ENCODE data around the gene RPL6. TPM values are rescaled to one million over a fixed set of nuclear protein-coding genes. Genes with fewer than 3 reads are reported as not detected.
"Not testable (repeated sequence)": the region's sequence is repeated elsewhere in the genome, so short reads cannot be mapped to it uniquely, and the experiment has no call there.

The RPL6 gene
- total and polyA plus RNA-seq, 4 experiments from 2014 or later, result 361 to 1,665 (median 1,175) TPM

DNA sequence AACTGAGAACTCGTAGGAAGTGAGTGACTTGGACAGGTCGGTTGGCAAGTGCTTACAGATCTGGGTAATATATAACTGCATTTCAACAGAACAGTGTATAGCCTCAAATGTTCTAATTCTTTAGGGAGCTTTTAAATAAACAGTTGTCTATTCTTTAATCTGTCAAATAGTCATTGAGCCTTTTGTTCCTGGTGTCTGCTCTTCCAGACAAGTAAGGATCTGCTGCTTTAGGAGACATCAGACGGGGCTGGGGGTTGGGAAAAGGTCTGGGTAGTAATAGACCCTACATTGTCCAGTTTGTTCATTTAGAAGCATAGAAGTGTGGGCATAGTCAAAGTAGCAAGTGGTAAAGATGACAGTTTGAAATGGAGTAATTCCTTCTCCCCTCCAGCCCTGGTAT is 11.3 kb upstream of the RPL6 start:
- no peak overlapping the region for H3K4me3 ChIP-seq (ENCODE audit: low read length in 2 of 2)
- CTCF ChIA-PET (ENCODE audit: partially characterized antibody), result interaction anchor here (0.5 kb wide), 1 partner anchor 314 kb away, joined by 3 read pairs; no protein-coding TSS in a partner anchor

GRCh38 chr12:112419297-112420133 is 10.1 kb upstream of the RPL6 start:
- peaks cover 59% of the 10 kb centered on the region for H3K4me1 ChIP-seq (ENCODE audit: insufficient read depth, low read length)
- peak overlapping the region; percentile 89 for H3K27ac ChIP-seq (ENCODE audit: low read depth, low read length)
- Mint-ChIP-seq H3K27me3 (peaks cover 0 to 3% of the 10 kb centered on the region in 2 donors), H3K9me3 (peaks cover 0 to 2% (median 0%) of the 10 kb centered on the region in 8 donors), H3K4me3 (peak overlapping the region; percentile 83 to 97 (median 94)), H3K4me1 (peaks cover 37 to 60% (median 44%) of the 10 kb centered on the region in 4 donors), H3K36me3 (peaks cover 0 to 15% of the 10 kb centered on the region in 2 donors), H3K27ac (peak overlapping the region; percentile 94 to 100 (median 96))
- ChIA-PET CTCF (ENCODE audit: partially characterized antibody) (no interaction called here), POLR2A (ENCODE audit: partially characterized antibody) (interaction anchor here (1.1 to 1.2 kb wide), 3 partner anchors 15 to 287 kb away, joined by 3 to 5 read pairs (median 3); no protein-coding TSS in a partner anchor)
- no peaks in the 10 kb centered on the region for H3K36me3 ChIP-seq (ENCODE audit: insufficient read depth, low read length)
- intact Hi-C loops (cut with micrococcal nuclease), result loop anchor here (2.0 kb wide), 1 partner anchor 577 kb away; the partner anchor contains the start of gene MAPKAPK5
- H3K27me3 ChIP-seq (ENCODE audit: insufficient read depth, low read length), result no peaks in the 10 kb centered on the region
- peak overlapping the region; percentile 67 to 98 for H3K4me3 ChIP-seq (ENCODE audit: low read length in 2 of 2)
- peak in 1 of 5 donors; percentile 69 for DNase-seq
- no peaks in the 10 kb centered on the region for H3K9me3 ChIP-seq (ENCODE audit: control insufficient read depth in 1 of 2, low read length in 2 of 2)

More for the DNA sequence above, 11.3 kb upstream of the RPL6 start:
- Mint-ChIP-seq H3K27ac (peak overlapping the region in 6 of 7 donors; percentile 21 to 100 (median 68)), H3K36me3 (peaks cover 0 to 15% of the 10 kb centered on the region in 2 donors), H3K4me1 (peaks cover 37 to 63% (median 49%) of the 10 kb centered on the region in 4 donors), H3K4me3 (peak overlapping the region; percentile 53 to 97 (median 64)), H3K9me3 (peaks cover 0 to 2% (median 0%) of the 10 kb centered on the region in 8 donors), H3K27me3 (peaks cover 0 to 3% of the 10 kb centered on the region in 2 donors)
- Histone ChIP-seq H3K9me3 (ENCODE audit: control insufficient read depth in 1 of 2, low read length in 2 of 2) (no peaks in the 10 kb centered on the region), H3K27ac (ENCODE audit: low read depth, low read length) (no peak overlapping the region), H3K36me3 (ENCODE audit: insufficient read depth, low read length) (no peaks in the 10 kb centered on the region), H3K4me1 (ENCODE audit: insufficient read depth, low read length) (peaks cover 63% of the 10 kb centered on the region), H3K27me3 (ENCODE audit: insufficient read depth, low read length) (no peaks in the 10 kb centered on the region)
- no peak for DNase-seq
- POLR2A ChIA-PET (ENCODE audit: partially characterized antibody), result no interaction called here
- intact Hi-C loops (cut with micrococcal nuclease), result no loop called here

DNA sequence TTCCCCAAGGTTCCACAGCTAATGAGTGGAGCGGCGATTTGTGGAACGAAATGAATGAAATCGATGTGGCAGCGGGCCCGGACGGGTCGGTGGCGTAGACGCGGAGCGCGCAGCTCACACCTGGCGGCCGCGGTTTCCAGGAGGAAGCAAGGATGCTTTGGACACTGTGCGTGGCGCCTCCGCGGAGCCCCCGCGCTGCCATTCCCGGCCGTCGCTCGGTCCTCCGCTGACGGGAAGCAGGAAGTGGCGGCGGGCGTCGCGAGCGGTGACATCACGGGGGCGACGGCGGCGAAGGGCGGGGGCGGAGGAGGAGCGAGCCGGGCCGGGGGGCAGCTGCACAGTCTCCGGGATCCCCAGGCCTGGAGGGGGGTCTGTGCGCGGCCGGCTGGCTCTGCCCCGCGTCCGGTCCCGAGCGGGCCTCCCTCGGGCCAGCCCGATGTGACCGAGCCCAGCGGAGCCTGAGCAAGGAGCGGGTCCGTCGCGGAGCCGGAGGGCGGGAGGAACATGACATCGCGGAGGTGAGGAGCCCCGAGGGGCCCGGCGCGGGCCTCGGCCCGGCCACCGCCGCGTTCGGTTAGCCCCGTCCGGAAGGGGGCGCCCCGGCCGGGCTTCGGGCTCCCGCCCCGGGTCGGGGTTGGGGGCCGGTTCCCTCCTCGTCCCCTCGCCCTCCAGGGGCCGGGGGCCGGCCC is 9.3 kb upstream of the RPL6 start, which contains the start of gene PTPN11:
Gene PTPN11, plus strand, starts transcription at position 340 of the 689 bp plus-strand sequence. Its CDS starts 165 bp downstream, at position 505.
- no peaks in the 10 kb centered on the region for H3K27me3 ChIP-seq (ENCODE audit: insufficient read depth, low read length)
- DNase-seq, result peak; percentile 88 to 94 (median 90)
- H3K4me3 ChIP-seq (ENCODE audit: low read length in 2 of 2), result peak within 1 kb of the TSS; percentile 93 to 98
- ChIA-PET POLR2A (ENCODE audit: partially characterized antibody) (interaction anchor here (0.7 to 1.2 kb wide), 8 partner anchors 8 to 576 kb away, joined by 3 to 5 read pairs (median 3); partner anchors contain the start of genes MAPKAPK5 and TMEM116), CTCF (ENCODE audit: partially characterized antibody) (no interaction called here)
- Mint-ChIP-seq H3K27ac (peak within 1 kb of the TSS; percentile 96 to 100 (median 98)), H3K4me1 (peaks cover 30 to 52% (median 37%) of the 10 kb centered on the region in 4 donors), H3K36me3 (peaks cover 0 to 10% of the 10 kb centered on the region in 2 donors), H3K4me3 (peak within 1 kb of the TSS; percentile 94 to 99 (median 96)), H3K9me3 (peaks cover 0 to 2% (median 0%) of the 10 kb centered on the region in 8 donors), H3K27me3 (peaks cover 0 to 3% of the 10 kb centered on the region in 2 donors)
- peaks cover 52% of the 10 kb centered on the region for H3K4me1 ChIP-seq (ENCODE audit: insufficient read depth, low read length)
- intact Hi-C loops (cut with micrococcal nuclease), result loop anchor here (1.0 to 2.0 kb wide), 2 partner anchors 9 to 576 kb away; partner anchors contain the start of genes MAPKAPK5 and RPL6
- no peaks in the 10 kb centered on the region for H3K36me3 ChIP-seq (ENCODE audit: insufficient read depth, low read length)
- H3K27ac ChIP-seq (ENCODE audit: low read depth, low read length), result peak within 1 kb of the TSS; percentile 89
- no peaks in the 10 kb centered on the region for H3K9me3 ChIP-seq (ENCODE audit: control insufficient read depth in 1 of 2, low read length in 2 of 2)

GRCh38 chr12:112418273-112418607 is 8.8 kb upstream of the RPL6 start:
- peaks cover 0 to 3% of the 10 kb centered on the region in 2 donors for H3K27me3 Mint-ChIP-seq
- Histone ChIP-seq H3K27ac (ENCODE audit: low read depth, low read length) (peak overlapping the region; percentile 89), H3K4me1 (ENCODE audit: insufficient read depth, low read length) (peaks cover 49% of the 10 kb centered on the region), H3K27me3 (ENCODE audit: insufficient read depth, low read length) (no peaks in the 10 kb centered on the region), H3K36me3 (ENCODE audit: insufficient read depth, low read length) (no peaks in the 10 kb centered on the region), H3K4me3 (ENCODE audit: low read length in 2 of 2) (peak overlapping the region; percentile 93 to 98), H3K9me3 (ENCODE audit: control insufficient read depth in 1 of 2, low read length in 2 of 2) (no peaks in the 10 kb centered on the region)
- peaks cover 30 to 52% (median 37%) of the 10 kb centered on the region in 4 donors for H3K4me1 Mint-ChIP-seq
- DNase-seq, result no peak
- peaks cover 0 to 10% of the 10 kb centered on the region in 2 donors for H3K36me3 Mint-ChIP-seq
- peaks cover 0 to 2% (median 0%) of the 10 kb centered on the region in 8 donors for H3K9me3 Mint-ChIP-seq
- H3K4me3 Mint-ChIP-seq, result peak overlapping the region; percentile 93 to 99 (median 94)
- peak overlapping the region; percentile 95 to 100 (median 98) for H3K27ac Mint-ChIP-seq
- CTCF ChIA-PET (ENCODE audit: partially characterized antibody), result no interaction called here
- POLR2A ChIA-PET (ENCODE audit: partially characterized antibody), result interaction anchor here (0.7 to 1.2 kb wide), 8 partner anchors 8 to 576 kb away, joined by 3 to 5 read pairs (median 3); partner anchors contain the start of genes MAPKAPK5 and TMEM116
- intact Hi-C loops (cut with micrococcal nuclease), result loop anchor here (1.0 to 2.0 kb wide), 2 partner anchors 9 to 575 kb away; partner anchors contain the start of genes MAPKAPK5 and RPL6

DNA sequence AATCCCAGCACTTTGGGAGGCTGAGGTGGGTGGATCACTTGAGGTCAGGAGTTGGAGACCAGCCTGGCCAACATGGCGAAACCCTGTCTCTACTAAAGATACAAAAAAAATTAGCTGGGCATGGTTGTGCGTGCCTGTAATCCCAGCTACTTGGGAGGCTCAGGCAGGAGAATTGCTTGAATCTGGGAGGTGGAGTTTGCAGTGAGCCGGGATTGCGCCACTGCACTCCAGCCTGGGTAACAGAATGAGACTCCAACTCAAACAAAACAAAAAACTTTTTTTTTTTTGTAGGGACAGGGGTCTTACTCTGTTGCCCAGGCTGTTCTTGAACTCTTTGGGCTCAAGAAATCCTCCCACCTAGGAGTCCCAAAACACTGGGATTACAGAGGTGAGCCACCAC is 6.1 kb upstream of the RPL6 start:
- peaks cover 16 to 32% (median 21%) of the 10 kb centered on the region in 4 donors for H3K4me1 Mint-ChIP-seq
- not testable (repeated sequence) for H3K27ac Mint-ChIP-seq

DNA sequence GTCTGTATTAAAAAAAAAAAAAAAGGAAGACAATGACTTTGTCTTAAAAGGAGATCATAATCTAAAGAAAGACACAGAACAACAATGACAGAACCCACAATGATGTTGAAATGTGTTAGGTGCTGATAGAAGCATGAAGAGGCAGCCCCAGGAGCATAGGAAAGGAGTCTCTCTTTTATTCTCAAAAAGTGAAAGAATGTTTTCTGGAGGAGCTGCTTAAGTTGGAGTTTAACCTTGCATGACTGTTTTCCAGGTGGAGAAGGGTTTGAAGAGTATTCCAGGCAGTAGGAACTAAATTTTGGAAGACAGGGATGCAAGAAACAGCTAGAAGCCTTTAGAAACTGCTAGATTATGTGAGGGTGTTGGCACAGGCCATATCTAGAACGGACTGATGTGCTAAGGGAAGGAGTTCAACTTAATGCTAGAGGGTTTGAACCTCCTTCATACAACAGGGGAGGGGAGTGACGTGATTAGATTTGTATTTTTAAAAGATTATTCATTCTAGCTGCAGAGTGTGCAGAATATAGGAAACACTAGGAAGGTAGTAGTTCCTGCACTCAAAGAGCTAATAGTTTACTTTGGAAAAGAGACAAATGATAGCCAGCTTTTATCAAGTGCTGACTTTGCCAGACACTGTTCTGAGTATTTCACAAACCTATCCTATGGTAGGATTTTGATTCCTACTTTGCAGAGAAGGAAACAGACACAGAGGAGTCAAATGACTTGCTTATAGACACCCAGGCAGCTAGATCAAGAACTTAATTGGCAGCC is 4.6 kb upstream of the RPL6 start:
- no peak for DNase-seq
- Mint-ChIP-seq H3K27ac (peak overlapping the region in 1 of 7 donors; percentile 47), H3K4me3 (peak overlapping the region in 1 of 8 donors; percentile 9), H3K4me1 (peaks cover 12 to 26% (median 15%) of the 10 kb centered on the region in 4 donors), H3K36me3 (peaks cover 0 to 10% of the 10 kb centered on the region in 2 donors), H3K27me3 (peaks cover 0 to 3% of the 10 kb centered on the region in 2 donors), H3K9me3 (no peaks in the 10 kb centered on the region)
- intact Hi-C loops (cut with micrococcal nuclease), result no loop called here
- ChIA-PET POLR2A (ENCODE audit: partially characterized antibody) (interaction anchor here (0.7 kb wide), 1 partner anchor 11 kb away, joined by 3 read pairs; no protein-coding TSS in a partner anchor), CTCF (ENCODE audit: partially characterized antibody) (interaction anchor here (0.7 to 0.9 kb wide), 2 partner anchors 24 to 118 kb away, joined by 3 read pairs; no protein-coding TSS in a partner anchor)
- Histone ChIP-seq H3K27ac (ENCODE audit: low read depth, low read length) (no peak overlapping the region), H3K36me3 (ENCODE audit: insufficient read depth, low read length) (no peaks in the 10 kb centered on the region), H3K27me3 (ENCODE audit: insufficient read depth, low read length) (no peaks in the 10 kb centered on the region), H3K4me1 (ENCODE audit: insufficient read depth, low read length) (peaks cover 11% of the 10 kb centered on the region), H3K9me3 (ENCODE audit: control insufficient read depth in 1 of 2, low read length in 2 of 2) (no peaks in the 10 kb centered on the region), H3K4me3 (ENCODE audit: low read length in 2 of 2) (no peak overlapping the region)

More for the DNA sequence above, 6.1 kb upstream of the RPL6 start:
- H3K9me3 ChIP-seq (ENCODE audit: control insufficient read depth in 1 of 2, low read length in 2 of 2); H3K36me3 Mint-ChIP-seq; H3K27ac ChIP-seq (ENCODE audit: low read depth, low read length); H3K36me3 ChIP-seq (ENCODE audit: insufficient read depth, low read length); H3K27me3 ChIP-seq (ENCODE audit: insufficient read depth, low read length); POLR2A ChIA-PET (ENCODE audit: partially characterized antibody); CTCF ChIA-PET (ENCODE audit: partially characterized antibody); intact Hi-C loops (cut with micrococcal nuclease); H3K9me3 Mint-ChIP-seq; H3K4me3 ChIP-seq (ENCODE audit: low read length in 2 of 2); DNase-seq; H3K27me3 Mint-ChIP-seq: not testable (repeated sequence)
- H3K4me1 ChIP-seq (ENCODE audit: insufficient read depth, low read length), result peaks cover 23% of the 10 kb centered on the region
- H3K4me3 Mint-ChIP-seq, result peak overlapping the region in 1 of 8 donors; percentile 54
